H9 (cell line): ENCODE data around the gene ARSJ. TPM values are rescaled to one million over a fixed set of nuclear protein-coding genes. Genes with fewer than 3 reads are reported as not detected.

Source experiments
- DNase-seq: peaks from one replicate; pipeline ENCODE4 v3.0.0-alpha.2; 2017
- H2AFZ ChIP-seq: one replicate; pipeline ENCODE4 v1.6.1; 2013; ENCODE audit warnings: mild to moderate bottlenecking, low read length, control low read depth, moderate library complexity
- H2AK5ac ChIP-seq: 2 replicates; pipeline ENCODE4 v1.6.1; 2013; ENCODE audit warnings: low read length, control low read depth, mixed read lengths; ENCODE audit not compliant: insufficient read length
- H2BK120ac ChIP-seq: one replicate; pipeline ENCODE4 v1.6.1; 2013; ENCODE audit warnings: low read depth, mild to moderate bottlenecking, low read length, control low read depth, inconsistent platforms; ENCODE audit not compliant: poor library complexity, severe bottlenecking
- H2BK12ac ChIP-seq: 2 replicates; pipeline ENCODE4 v1.6.1; 2013; ENCODE audit warnings: low read length, control low read depth, mixed read lengths, low read depth; ENCODE audit not compliant: insufficient read length
- H2BK15ac ChIP-seq: 2 replicates; pipeline ENCODE4 v1.6.1; 2013; ENCODE audit warnings: low read depth, low read length, control low read depth
- H2BK20ac ChIP-seq: one replicate; pipeline ENCODE4 v1.6.1; 2013; ENCODE audit warnings: low read depth, mild to moderate bottlenecking, low read length, control low read depth, inconsistent platforms; ENCODE audit not compliant: poor library complexity, severe bottlenecking
- H2BK5ac ChIP-seq: 2 replicates; pipeline ENCODE4 v1.6.1; 2013; ENCODE audit warnings: low read length, control low read depth, mixed read lengths; ENCODE audit not compliant: insufficient read length
- H3K14ac ChIP-seq: 2 replicates; pipeline ENCODE4 v1.6.1; 2013; ENCODE audit warnings: low read length, control low read depth; ENCODE audit not compliant: insufficient read depth
- H3K18ac ChIP-seq: 2 replicates; pipeline ENCODE4 v1.6.1; 2013; ENCODE audit warnings: low read depth, mild to moderate bottlenecking, mixed read lengths, low read length, control low read depth; ENCODE audit not compliant: insufficient read length
- H3K23ac ChIP-seq: 2 replicates; pipeline ENCODE4 v1.6.1; 2013; ENCODE audit warnings: low read length, control low read depth, mixed read lengths, low read depth; ENCODE audit not compliant: insufficient read length
- H3K23me2 ChIP-seq: 2 replicates; pipeline ENCODE4 v1.6.1; 2013; ENCODE audit warnings: low read depth, mild to moderate bottlenecking, mixed read lengths, low read length, control low read depth; ENCODE audit not compliant: insufficient read length, poor library complexity, severe bottlenecking
- H3K27ac ChIP-seq: 2 replicates; pipeline ENCODE4 v1.5.1; 2013; ENCODE audit warnings: low read length, control low read depth, mixed read lengths, low read depth; ENCODE audit not compliant: insufficient read length
- H3K27me3 ChIP-seq: 2 replicates; pipeline ENCODE4 v1.6.1; 2013; ENCODE audit warnings: low read length, control low read depth, inconsistent platforms; ENCODE audit not compliant: insufficient read depth
- H3K4ac ChIP-seq: 2 replicates; pipeline ENCODE4 v1.6.1; 2013; ENCODE audit warnings: low read depth, mild to moderate bottlenecking, control low read depth, inconsistent platforms, low read length, moderate library complexity
- H3K4me1 ChIP-seq: 2 replicates; pipeline ENCODE4 v1.6.1; 2013; ENCODE audit warnings: low read length, control low read depth, inconsistent platforms; ENCODE audit not compliant: insufficient read depth
- H3K4me2 ChIP-seq: 2 replicates; pipeline ENCODE4 v1.6.1; 2013; ENCODE audit warnings: low read length, control low read depth, mixed read lengths; ENCODE audit not compliant: insufficient read length, insufficient read depth
- H3K56ac ChIP-seq: 2 replicates; pipeline ENCODE4 v1.6.1; 2013; ENCODE audit warnings: low read depth, mild to moderate bottlenecking, mixed read lengths, low read length, control low read depth; ENCODE audit not compliant: insufficient read length
- H3K79me1 ChIP-seq: 2 replicates; pipeline ENCODE4 v1.6.1; 2013; ENCODE audit warnings: low read depth, mild to moderate bottlenecking, moderate library complexity, low read length, control low read depth, inconsistent platforms; ENCODE audit not compliant: insufficient read depth, poor library complexity, severe bottlenecking
- H3K79me2 ChIP-seq: 2 replicates; pipeline ENCODE4 v1.6.1; 2013; ENCODE audit warnings: low read length, control low read depth, inconsistent platforms; ENCODE audit not compliant: insufficient read depth
- H3K9ac ChIP-seq: 2 replicates; pipeline ENCODE4 v1.6.1; 2013; ENCODE audit warnings: low read length, control low read depth, mixed read lengths; ENCODE audit not compliant: insufficient read length; ENCODE audit errors: extremely low read depth
- H3K9me3 ChIP-seq: one replicate; pipeline ENCODE4 v1.6.1; 2013; ENCODE audit warnings: low read depth, low read length, inconsistent platforms; ENCODE audit not compliant: control insufficient read depth
- H3T11ph ChIP-seq: one replicate; pipeline ENCODE4 v1.6.1; 2013; ENCODE audit warnings: mild to moderate bottlenecking, low read length, control low read depth, inconsistent platforms
- H4K20me1 ChIP-seq: one replicate; pipeline ENCODE4 v1.6.1; 2013; ENCODE audit not compliant: control insufficient read depth, insufficient read length, insufficient read depth
- H4K5ac ChIP-seq: 2 replicates; pipeline ENCODE4 v1.6.1; 2013; ENCODE audit warnings: low read depth, mild to moderate bottlenecking, mixed read lengths, low read length, control low read depth; ENCODE audit not compliant: insufficient read length
- H4K8ac ChIP-seq: replicated peaks from 2 replicates; pipeline ENCODE4 v1.6.1; 2013; ENCODE audit warnings: low read length, control low read depth, mixed read lengths, low read depth; ENCODE audit not compliant: insufficient read length
- H4K91ac ChIP-seq: 2 replicates; pipeline ENCODE4 v1.6.1; 2013; ENCODE audit warnings: low read depth, mild to moderate bottlenecking, moderate library complexity, mixed read lengths, low read length, control low read depth; ENCODE audit not compliant: insufficient read length
- H3K27ac Mint-ChIP-seq, 3 experiments: 2 replicates in 2 of 3; 3 replicates in 1 of 3; pipeline ENCODE4 v1.8.0; 2020 to 2021; ENCODE audit warnings: mixed read lengths in 3 of 3, mild to moderate bottlenecking in 1 of 3, moderate library complexity in 1 of 3
- H3K27me3 Mint-ChIP-seq: 2 replicates; pipeline ENCODE4 v1.8.0; 2021; ENCODE audit warnings: low read depth, mild to moderate bottlenecking, moderate library complexity, mixed read lengths
- H3K36me3 Mint-ChIP-seq, 3 experiments: 2 replicates in 2 of 3; 3 replicates in 1 of 3; pipeline ENCODE4 v1.8.0; 2020 to 2021; ENCODE audit warnings: low read depth in 3 of 3, mixed read lengths in 3 of 3; ENCODE audit not compliant: insufficient read depth in 1 of 3
- H3K4me1 Mint-ChIP-seq, 2 experiments: 2 replicates each; pipeline ENCODE4 v1.8.0; 2020; ENCODE audit warnings: mixed read lengths in 2 of 2
- H3K4me3 Mint-ChIP-seq, 2 experiments: 2 replicates in 1 of 2; 3 replicates in 1 of 2; pipeline ENCODE4 v1.8.0; 2020 to 2021; ENCODE audit warnings: mild to moderate bottlenecking in 2 of 2, mixed read lengths in 2 of 2, moderate library complexity in 1 of 2
- H3K9me3 Mint-ChIP-seq, 2 experiments: 2 replicates in 1 of 2; 3 replicates in 1 of 2; pipeline ENCODE4 v1.8.0; 2020; ENCODE audit warnings: mild to moderate bottlenecking in 2 of 2, mixed read lengths in 2 of 2, moderate library complexity in 1 of 2
- WGBS: extraction: QIAGEN DNeasy Blood & Tissue Kit; methylation state at CpG from one replicate; pipeline ENCODE4 v1.1.7; 2013; ENCODE audit warnings: missing lambda C conversion rate, low lambda C conversion rate, mixed read lengths; ENCODE audit not compliant: insufficient read length; ENCODE audit errors: extremely low coverage; 5-methylcytosine and 5-hydroxymethylcytosine counted together
- total RNA-seq: library from RNA; stranded (reverse); gene quantifications from 2 replicates; pipeline ENCODE4 v1.2.1, GENCODE V29; 2021
- TF ChIP-seq, protein P1 (sequence below): fragments of 200-600 bp; sonication (generic); conservative IDR thresholded peaks from 3 replicates; pipeline ENCODE4 v1.8.0; 2021; ENCODE audit warnings: antibody characterized with exemption, mild to moderate bottlenecking

The ARSJ gene
- total RNA-seq, 1 experiment from 2014 or later, result 1.1 TPM

DNA sequence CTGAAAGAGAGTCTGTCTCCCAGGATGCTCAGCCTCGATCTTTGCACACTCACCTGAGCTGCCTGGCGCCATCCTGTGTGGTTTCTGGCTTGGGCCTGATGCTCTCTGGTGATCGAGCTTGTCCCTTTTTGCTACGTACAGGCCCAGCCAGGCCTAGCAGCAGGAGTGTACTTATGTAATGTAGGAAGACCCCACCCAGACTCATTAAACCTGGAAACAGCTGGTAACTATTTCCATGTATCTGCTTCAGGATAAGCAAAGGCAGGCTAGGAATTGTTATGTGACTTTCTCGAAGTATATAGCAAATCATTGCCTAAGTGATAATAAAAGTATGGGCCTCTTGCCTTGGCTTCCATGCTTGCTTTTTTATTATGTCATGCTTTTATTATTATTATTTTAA is 18.6 kb upstream of the ARSJ start:
- Histone ChIP-seq H3K18ac (no peak overlapping the region), H3K4ac (no peak overlapping the region), H3K4me1 (peaks cover 4% of the 10 kb centered on the region; the same call in 1 of the 2 replicates), H2BK20ac (no peak overlapping the region), H2BK120ac (no peak overlapping the region), H3K23ac (no peak overlapping the region), H2BK15ac (no peak overlapping the region), H3K9ac (no peak overlapping the region), H3K79me1 (no peaks in the 10 kb centered on the region), H4K20me1 (no peaks in the 10 kb centered on the region), H3K14ac (no peak overlapping the region), H3K27ac (no peak overlapping the region), H3K27me3 (no peaks in the 10 kb centered on the region), H3K79me2 (no peaks in the 10 kb centered on the region), H3K56ac (no peak overlapping the region), H3K9me3 (no peaks in the 10 kb centered on the region), H2BK5ac (no peak overlapping the region), H3T11ph (no peak overlapping the region), H4K91ac (no peak overlapping the region), H3K4me2 (no peak overlapping the region), H4K8ac (no peak overlapping the region), H4K5ac (no peak overlapping the region), H2BK12ac (no peak overlapping the region), H2AK5ac (no peak overlapping the region), H2AFZ (no peak overlapping the region), H3K23me2 (no peaks in the 10 kb centered on the region)
- TF ChIP-seq, protein P1, sequence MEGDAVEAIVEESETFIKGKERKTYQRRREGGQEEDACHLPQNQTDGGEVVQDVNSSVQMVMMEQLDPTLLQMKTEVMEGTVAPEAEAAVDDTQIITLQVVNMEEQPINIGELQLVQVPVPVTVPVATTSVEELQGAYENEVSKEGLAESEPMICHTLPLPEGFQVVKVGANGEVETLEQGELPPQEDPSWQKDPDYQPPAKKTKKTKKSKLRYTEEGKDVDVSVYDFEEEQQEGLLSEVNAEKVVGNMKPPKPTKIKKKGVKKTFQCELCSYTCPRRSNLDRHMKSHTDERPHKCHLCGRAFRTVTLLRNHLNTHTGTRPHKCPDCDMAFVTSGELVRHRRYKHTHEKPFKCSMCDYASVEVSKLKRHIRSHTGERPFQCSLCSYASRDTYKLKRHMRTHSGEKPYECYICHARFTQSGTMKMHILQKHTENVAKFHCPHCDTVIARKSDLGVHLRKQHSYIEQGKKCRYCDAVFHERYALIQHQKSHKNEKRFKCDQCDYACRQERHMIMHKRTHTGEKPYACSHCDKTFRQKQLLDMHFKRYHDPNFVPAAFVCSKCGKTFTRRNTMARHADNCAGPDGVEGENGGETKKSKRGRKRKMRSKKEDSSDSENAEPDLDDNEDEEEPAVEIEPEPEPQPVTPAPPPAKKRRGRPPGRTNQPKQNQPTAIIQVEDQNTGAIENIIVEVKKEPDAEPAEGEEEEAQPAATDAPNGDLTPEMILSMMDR, result no peak
- no peaks in the 10 kb centered on the region for H3K9me3 Mint-ChIP-seq
- no peaks in the 10 kb centered on the region for H3K36me3 Mint-ChIP-seq
- no peak overlapping the region for H3K4me3 Mint-ChIP-seq
- no CpG with 5 or more reads among the region's 5 CpGs for WGBS
- H3K27me3 Mint-ChIP-seq, result no peaks in the 10 kb centered on the region
- H3K27ac Mint-ChIP-seq, result no peak overlapping the region
- peaks cover 17 to 20% of the 10 kb centered on the region in 2 experiments for H3K4me1 Mint-ChIP-seq
- DNase-seq, result no peak
